HG03135 (cell line): ENCODE results near the gene CTRL.
A peak's percentile ranks its signal among the peaks of the same experiment; 100 is the strongest.

ENCODE experiments used
- ATAC-seq: cut with Tn5 transposase; IDR thresholded peaks from one replicate; pipeline ENCODE4 v1.9.1; 2021; ENCODE audit warnings: mild to moderate bottlenecking, moderate library complexity; ENCODE audit not compliant: unreplicated experiment

CTRL gene

DNA sequence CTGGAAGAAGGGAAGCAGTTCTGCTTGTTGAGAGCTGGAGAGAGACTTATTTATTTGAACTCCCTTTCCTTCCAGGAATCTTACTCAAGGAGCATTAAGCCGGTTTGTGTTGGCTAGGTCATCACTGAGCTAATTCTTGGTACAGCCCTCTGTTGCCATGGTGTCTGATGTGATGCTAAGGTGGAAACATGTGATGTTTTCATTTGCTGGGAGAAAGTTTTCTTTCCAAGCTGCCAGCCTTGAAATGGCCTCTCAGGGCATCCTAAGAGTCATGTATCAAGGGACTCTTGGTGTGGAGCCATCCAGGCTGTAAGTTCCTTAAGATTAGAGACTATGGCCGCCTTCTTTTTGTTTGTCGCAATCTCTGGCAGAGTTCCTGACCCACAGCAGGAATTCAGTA is 34.4 kb downstream of the CTRL start:
- ATAC-seq = no peak

DNA sequence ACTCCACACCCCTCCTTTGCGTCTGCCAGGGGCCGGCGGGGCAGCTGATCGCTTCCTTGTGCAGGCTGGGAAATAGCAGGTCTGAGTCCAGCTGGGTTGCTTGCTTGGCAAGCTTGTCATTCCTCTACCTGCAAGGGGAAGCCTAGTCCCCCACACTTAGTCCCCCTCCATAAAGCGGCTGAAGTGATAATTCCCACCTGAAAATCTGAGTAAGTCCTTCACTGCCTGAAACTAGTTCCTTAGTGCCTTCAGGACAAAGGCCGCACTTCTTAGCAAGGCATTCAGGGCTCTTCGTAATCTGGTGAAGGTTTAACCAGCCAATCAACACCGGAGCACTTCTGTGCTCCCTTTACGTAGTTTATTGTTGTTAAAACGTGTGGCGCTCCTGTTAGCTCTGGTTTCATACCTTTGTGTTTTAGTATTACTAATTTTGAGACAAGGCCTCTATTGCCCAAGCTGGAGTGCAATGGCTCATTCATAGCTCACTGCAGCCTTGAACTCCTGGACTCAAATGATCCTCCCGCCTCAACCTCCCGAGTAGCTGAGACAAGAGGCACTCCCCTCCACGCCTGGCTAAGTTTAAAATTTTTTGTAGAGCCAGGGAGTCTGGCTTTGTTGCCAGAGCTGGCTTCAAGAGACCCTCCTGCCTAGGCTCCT is 37.8 kb downstream of the CTRL start:
- no peak for ATAC-seq

DNA sequence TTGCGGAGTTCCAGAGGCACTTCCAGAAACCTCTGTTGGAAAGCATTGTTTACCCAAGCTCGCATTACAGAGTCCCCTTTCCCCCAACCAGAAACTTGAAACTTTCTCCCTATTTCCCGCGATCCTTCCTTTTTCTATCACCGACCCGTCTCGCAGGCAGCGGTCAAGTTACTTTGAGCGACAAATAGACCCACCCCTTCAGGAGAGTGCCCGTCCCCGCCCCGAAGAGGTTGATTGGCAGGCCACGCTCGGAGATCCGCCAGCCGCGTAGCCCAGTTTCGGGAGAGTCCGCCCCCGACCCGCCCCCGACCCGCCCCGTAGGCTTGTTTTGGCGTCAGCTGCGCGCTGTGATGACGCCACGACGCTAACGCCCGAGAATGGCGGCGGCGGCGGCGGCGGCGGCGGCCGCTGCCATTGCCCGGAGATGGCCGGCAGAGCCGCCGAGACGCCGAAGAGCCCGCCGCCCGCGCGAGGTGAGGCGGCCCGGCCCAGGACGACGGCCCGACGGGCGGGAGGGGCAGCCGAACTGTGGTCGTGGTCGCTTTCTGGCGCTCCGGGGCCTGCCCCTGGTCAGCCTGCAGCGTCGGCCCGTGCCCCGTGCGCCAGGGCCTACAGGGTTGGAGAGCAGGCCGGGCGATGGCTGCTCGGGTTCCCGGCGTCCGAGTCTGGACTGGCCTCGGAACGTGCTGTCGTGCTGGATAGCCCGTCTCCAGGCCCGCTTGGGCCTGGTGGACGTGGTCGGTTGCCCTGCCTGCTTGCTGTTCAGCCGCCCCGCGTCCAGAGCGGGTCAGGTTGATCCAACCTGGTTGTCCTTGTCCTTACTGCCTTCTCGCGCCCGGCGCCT is 38.5 kb downstream of the CTRL start, which contains the start of gene PSKH1:
PSKH1 (plus strand) TSS at position 356 of the 844 bp plus-strand sequence. CDS start 15,496 bp downstream, outside the sequence.
- peak; percentile 91 for ATAC-seq

DNA sequence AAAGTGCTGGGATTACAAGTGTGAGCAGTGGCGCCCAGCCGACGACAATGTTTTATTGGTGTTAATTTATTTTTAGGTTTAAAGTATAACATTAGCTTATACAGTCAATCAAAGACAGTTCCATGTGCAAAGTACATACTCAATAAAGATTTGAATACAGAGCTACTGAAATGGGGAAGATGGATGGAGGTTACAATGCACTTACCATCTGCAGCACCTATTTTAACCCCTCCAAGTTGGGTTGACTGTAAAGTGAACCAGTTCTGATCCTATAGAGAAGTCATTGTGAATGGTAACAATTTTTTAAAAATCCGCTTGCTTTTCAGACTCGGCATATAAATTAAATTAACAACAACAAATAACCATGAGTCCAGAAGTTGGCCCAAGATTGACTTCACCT is 39.3 kb downstream of the CTRL start:
- no peak for ATAC-seq

DNA sequence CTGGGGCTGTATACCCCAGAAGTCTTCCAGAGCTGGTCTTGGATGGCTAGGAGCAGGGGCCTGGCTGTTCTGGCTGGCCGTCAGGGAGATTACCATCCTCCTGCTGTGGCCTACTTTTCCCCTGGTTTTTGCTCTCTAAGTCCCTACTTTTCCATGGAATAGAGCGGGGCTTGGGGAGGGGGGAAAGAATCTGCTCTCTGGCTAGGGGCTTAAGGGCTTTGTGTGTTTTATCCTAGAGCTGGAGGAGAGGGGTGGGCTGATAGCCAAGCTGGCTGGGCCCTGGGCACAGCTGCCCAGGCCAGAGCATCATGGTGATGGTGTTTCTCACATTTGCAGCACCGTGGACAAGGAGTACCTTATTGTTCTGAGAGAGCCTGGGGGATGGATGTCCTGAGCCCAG is 43.3 kb downstream of the CTRL start:
- no peak for ATAC-seq

DNA sequence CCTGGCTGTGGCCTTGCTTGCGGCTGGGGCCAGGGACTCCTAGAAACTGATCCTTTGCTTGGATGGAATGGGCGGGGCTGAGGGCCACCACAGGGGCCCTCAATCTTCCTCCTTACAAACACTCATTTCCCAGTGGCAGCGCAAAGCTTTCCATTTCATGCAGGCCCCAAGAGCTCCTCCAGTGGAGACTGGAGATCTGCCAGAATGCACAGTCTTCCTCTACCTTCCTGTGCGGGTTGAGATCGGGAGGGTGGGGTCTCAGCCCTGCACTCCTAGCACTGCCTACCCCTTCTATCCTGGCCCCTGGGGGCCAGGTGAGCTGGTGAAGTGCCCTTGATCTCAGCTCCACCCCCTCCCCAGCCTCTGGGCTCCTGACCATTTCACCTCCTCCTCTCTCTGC is 45.3 kb downstream of the CTRL start:
- ATAC-seq = no peak

DNA sequence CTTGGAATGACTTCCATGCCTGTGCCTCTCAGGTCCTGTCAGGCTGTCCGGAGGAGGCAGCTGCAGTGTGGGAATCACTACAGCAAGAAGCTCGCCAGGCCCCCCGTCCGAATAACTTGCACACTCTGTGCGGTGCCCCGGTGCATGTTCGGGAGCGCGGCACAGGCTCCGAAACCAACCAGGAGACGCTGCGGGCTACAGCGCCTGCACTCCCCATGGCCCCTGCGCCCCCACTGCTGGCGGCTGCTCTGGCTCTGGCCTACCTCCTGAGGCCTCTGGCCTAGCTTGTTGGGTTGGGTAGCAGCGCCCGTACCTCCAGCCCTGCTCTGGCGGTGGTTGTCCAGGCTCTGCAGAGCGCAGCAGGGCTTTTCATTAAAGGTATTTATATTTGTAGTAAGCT is 45.7 kb downstream of the CTRL start:
- no peak for ATAC-seq

DNA sequence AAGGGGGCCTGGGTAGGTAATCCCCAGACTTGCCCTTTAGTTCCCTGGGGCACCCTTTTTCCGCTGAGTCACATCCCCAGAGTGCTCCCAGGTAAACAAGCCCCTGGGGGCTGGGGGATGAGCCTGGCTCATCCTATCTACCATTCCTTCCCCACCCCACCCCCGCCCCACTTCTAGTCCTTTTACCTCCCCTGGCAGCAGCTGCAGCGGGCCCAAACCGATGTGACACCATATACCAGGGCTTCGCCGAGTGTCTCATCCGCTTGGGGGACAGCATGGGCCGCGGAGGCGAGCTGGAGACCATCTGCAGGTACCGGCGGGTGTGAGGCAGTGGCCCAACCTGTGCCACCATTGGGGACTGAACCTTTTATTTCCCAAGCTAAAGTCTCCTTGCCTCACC is 46.1 kb downstream of the CTRL start:
- no peak for ATAC-seq

DNA sequence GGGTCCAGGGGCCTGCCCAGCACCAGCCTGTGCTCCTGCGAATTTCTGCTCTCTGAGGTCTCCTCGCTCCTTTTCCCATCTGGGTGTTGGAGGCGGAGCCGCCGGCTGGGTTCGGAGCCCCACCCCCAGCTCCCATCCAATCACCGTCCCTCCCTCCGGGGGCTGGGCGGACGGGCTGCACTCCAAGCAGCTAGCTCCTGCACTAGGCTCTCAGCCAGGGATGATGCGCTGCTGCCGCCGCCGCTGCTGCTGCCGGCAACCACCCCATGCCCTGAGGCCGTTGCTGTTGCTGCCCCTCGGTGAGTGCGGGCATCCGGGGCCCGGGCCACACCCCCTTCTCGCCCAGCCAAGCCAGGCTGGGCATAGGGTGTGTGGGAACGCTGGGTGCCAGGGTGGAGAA is 47.0 kb downstream of the CTRL start, which contains the start of gene NRN1L:
NRN1L (plus strand) TSS at position 202 of the 400 bp plus-strand sequence; CDS start at position 221, 19 bp downstream.
- no peak for ATAC-seq

DNA sequence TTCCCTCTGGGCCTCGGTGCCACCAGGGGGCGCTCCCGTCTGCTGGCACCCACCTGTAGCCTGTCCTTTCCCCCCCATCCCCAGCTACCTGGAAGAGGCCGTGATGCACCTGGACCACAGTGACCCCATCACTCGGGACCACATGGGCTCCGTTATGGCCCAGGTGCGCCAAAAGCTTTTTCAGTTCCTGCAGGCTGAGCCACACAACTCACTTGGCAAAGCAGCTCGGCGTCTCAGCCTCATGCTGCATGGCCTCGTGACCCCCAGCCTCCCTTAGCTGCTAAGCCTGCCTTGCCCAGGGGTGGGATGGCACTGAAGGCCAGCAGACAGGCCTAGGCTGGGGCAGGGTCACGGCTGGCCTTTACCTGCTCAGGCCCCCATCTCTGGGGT is 47.8 kb downstream of the CTRL start:
- ATAC-seq = no peak

DNA sequence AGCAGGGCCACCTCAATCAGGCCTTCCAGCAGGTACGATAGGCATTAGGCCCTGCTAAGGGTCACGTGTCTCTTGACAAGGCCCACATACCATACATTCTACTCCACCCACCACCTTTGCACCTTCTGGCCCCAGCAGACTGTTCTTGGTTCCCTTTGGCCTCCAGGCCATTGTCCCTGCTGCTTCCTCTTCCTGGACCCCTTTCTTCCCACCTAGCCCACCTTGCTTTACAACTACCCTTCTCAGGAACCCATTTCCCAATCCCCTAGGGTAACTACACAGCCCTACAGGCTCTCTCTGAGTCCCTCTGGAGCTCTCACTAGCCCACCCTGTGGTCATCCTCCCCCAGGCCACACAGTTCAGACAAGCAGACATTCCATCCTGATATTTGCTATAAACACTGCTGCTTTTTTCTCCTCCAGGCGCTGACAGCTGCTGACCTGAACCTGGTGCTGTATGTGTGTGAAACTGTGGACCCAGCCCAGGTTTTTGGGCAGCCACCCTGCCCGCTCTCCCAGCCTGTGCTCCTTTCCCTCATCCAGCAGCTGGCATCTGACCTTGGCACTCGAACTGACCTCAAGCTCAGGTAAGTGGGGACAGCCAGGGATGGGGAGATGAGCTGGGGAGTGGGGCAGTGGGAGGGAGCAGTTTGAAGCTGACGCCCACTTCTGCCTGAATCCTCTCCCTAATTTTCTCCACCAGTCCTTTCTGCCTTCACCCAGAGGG is 48.4 kb downstream of the CTRL start:
- no peak for ATAC-seq

DNA sequence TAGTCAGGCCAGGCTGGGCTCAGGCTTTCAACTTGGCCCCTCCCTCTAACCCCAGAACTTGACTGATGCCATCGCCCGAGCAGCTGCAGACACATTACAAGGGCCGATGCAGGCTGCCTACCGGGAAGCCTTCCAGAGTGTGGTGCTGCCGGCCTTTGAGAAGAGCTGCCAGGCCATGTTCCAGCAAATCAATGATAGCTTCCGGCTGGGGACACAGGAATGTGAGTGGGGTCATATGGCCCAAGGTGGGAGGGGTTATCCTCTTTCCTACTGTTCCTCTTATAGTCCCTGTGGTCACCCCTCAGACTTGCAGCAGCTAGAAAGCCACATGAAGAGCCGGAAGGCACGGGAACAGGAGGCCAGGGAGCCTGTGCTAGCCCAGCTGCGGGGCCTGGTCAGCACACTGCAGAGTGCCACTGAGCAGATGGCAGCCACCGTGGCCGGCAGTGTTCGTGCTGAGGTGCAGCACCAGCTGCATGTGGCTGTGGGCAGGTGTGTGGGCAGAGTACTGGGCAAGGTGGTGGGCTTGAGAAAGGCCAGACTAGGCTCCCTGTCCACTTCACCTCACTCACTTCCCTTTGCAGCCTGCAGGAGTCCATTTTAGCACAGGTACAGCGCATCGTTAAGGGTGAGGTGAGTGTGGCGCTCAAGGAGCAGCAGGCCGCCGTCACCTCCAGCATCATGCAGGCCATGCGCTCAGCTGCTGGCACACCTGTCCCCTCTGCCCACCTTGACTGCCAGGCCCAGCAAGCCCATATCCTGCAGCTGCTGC is 49.1 kb downstream of the CTRL start:
- ATAC-seq = no peak

DNA sequence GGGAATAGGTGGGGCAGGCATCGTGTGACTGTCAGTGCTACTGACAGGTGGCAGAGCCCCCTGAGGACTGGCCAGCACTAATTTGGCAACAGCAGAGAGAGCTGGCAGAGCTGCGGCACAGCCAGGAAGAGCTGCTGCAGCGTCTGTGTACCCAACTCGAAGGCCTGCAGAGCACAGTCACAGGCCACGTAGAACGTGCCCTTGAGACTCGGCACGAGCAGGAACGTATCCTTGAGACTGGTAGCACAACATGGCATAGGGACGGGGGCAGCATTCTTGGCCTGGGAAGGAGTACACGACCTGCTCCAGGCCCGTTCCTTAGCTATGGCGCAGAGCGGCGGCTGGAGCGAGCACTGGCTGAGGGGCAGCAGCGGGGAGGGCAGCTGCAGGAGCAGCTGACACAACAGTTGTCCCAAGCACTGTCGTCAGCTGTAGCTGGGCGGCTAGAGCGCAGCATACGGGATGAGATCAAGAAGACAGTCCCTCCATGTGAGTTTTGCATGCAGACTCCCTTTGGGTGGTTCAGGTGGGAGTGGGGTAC is 50.0 kb downstream of the CTRL start:
- no peak for ATAC-seq

DNA sequence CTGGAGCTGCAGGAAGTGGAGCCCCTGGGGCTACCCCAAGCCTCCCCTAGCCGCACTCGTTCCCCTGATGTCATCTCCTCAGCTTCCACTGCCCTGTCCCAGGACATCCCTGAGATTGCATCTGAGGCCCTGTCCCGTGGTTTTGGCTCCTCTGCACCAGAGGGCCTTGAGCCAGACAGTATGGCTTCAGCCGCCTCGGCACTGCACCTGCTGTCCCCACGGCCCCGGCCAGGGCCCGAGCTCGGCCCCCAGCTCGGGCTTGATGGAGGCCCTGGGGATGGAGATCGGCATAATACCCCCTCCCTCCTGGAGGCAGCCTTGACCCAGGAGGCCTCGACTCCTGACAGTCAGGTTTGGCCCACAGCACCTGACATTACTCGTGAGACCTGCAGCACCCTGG is 51.1 kb downstream of the CTRL start:
- ATAC-seq = no peak

DNA sequence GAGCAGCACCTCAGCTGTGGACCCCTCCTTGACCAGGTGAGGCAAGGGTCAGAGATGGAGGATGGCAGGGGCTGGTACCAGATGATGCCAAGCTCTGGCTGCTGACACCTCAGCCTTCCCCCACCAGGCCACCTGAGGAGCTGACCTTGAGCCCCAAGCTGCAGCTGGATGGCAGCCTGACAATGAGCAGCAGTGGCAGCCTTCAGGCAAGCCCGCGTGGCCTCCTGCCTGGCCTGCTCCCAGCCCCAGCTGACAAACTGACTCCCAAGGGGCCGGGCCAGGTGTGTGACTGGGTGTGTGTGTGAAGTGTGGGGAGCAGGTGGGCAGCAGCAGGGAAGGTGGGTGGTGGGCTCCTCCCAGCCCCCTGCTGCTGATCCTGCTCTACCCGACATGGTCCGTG is 51.7 kb downstream of the CTRL start:
- ATAC-seq = no peak
